GM12872 (cell line): Measurements from ENCODE around the gene ZNF70.

Source experiments
- CTCF ChIP-seq: IDR thresholded peaks from 3 replicates; pipeline ENCODE4 v1.5.1; 2011; ENCODE audit warnings: low read depth, mild to moderate bottlenecking, low read length, moderate library complexity; ENCODE audit not compliant: insufficient read depth

The ZNF70 gene

GRCh38 chr22:23693979-23694680, 56.8 kb downstream of the ZNF70 start:
- TF ChIP-seq CTCF = no peak

GRCh38 chr22:23692598-23693291, 58.2 kb downstream of the ZNF70 start:
- TF ChIP-seq CTCF = no peak

- no peak for TF ChIP-seq CTCF
Observed at GRCh38 chr22:23691748-23692423, 59.0 kb downstream of the ZNF70 start.

GRCh38 chr22:23690713-23691112, 60.2 kb downstream of the ZNF70 start, which contains the start of gene RGL4:
Gene RGL4 (plus strand): TSS chr22:23691013. CDS start chr22:23692031, 1,018 bp downstream.
- TF ChIP-seq CTCF = no peak

- no peak for TF ChIP-seq CTCF
Observed at GRCh38 chr22:23689414-23689813, 61.5 kb downstream of the ZNF70 start.
